HepG2 (cell line): Measurements from ENCODE around the gene NEK5. TPM values are rescaled to one million over a fixed set of nuclear protein-coding genes. Genes with fewer than 3 reads are reported as not detected.
A peak's percentile ranks its signal among the peaks of the same experiment; 100 is the strongest.

Experiments used
- ARID5B ChIP-seq: IDR thresholded peaks from 2 replicates; pipeline ENCODE4 v1.4.0; 2020; ENCODE audit warnings: mild to moderate bottlenecking, missing genetic modification reagents
- ATF2 ChIP-seq: sonication (generic); formaldehyde crosslinking; IDR thresholded peaks from 2 replicates; pipeline ENCODE4 v1.4.0; 2020; ENCODE audit warnings: missing genetic modification reagents
- HDAC1 ChIP-seq: sonication (generic); formaldehyde crosslinking; IDR thresholded peaks from 2 replicates; pipeline ENCODE4 v1.5.1; 2020; ENCODE audit warnings: mild to moderate bottlenecking, missing genetic modification reagents
- HNF4A ChIP-seq: sonication (generic); formaldehyde crosslinking; IDR thresholded peaks from 2 replicates; pipeline ENCODE4 v1.4.0; 2020; ENCODE audit warnings: missing genetic modification reagents
- MED1 ChIP-seq: sonication (generic); formaldehyde crosslinking; IDR thresholded peaks from 2 replicates; pipeline ENCODE4 v1.4.0; 2020; ENCODE audit warnings: missing genetic modification reagents
- PAXIP1 ChIP-seq: sonication (generic); formaldehyde crosslinking; conservative IDR thresholded peaks from 2 replicates; pipeline ENCODE4 v1.4.0; 2020; ENCODE audit warnings: mild to moderate bottlenecking, missing genetic modification reagents, moderate library complexity
- RXRA ChIP-seq: sonication (generic); formaldehyde crosslinking; IDR thresholded peaks from 2 replicates; pipeline ENCODE4 v1.5.1; 2020; ENCODE audit warnings: missing genetic modification reagents
- SCMH1 ChIP-seq: sonication (generic); formaldehyde crosslinking; IDR thresholded peaks from 2 replicates; pipeline ENCODE4 v1.9.0; 2021; ENCODE audit warnings: missing genetic modification reagents, mild to moderate bottlenecking, borderline replicate concordance
- THRA ChIP-seq: sonication (generic); formaldehyde crosslinking; IDR thresholded peaks from 2 replicates; pipeline ENCODE4 v1.4.0; 2020; ENCODE audit warnings: missing genetic modification reagents, borderline replicate concordance
- ZKSCAN5 ChIP-seq: sonication (generic); formaldehyde crosslinking; IDR thresholded peaks from 2 replicates; pipeline ENCODE4 v1.5.1; 2020; ENCODE audit warnings: mild to moderate bottlenecking, missing genetic modification reagents
- ZKSCAN8 ChIP-seq: IDR thresholded peaks from 2 replicates; pipeline ENCODE4 v1.6.1; 2016; ENCODE audit warnings: borderline replicate concordance, missing genetic modification reagents, missing compliant biosample characterization
- ZMYM3 ChIP-seq: sonication (generic); formaldehyde crosslinking; IDR thresholded peaks from 2 replicates; pipeline ENCODE4 v1.5.1; 2020; ENCODE audit warnings: mild to moderate bottlenecking, missing genetic modification reagents
- ZNF264 ChIP-seq: sonication (generic); formaldehyde crosslinking; IDR thresholded peaks from 2 replicates; pipeline ENCODE4 v1.4.0; 2020; ENCODE audit warnings: missing genetic modification reagents
- ZNF292 ChIP-seq: sonication (generic); formaldehyde crosslinking; IDR thresholded peaks from 2 replicates; pipeline ENCODE4 v1.8.1; 2022; ENCODE audit warnings: mild to moderate bottlenecking, low read depth, missing genetic modification reagents, borderline replicate concordance
- ZSCAN29 ChIP-seq: sonication (generic); formaldehyde crosslinking; conservative IDR thresholded peaks from 2 replicates; pipeline ENCODE4 v1.4.0; 2020; ENCODE audit warnings: mild to moderate bottlenecking, missing genetic modification reagents
- polyA plus RNA-seq, 8 experiments: library from polyadenylated mRNA; depleted of rRNA in 3 of 8; stranded (reverse) in 7 of 8; unstranded in 1 of 8; fragments of >200 nt; fragmentation: Illumina TruSeq in 4 of 8; extraction: Trizol in 4 of 8; gene quantifications; 2 replicates each; pipeline versions ENCODE4 v1.2.1 to v1.2.3, GENCODE V29; 2011 to 2016; ENCODE audit warnings: low read depth in 4 of 8, missing spikeins in 1 of 8, mixed read lengths in 1 of 8; ENCODE audit not compliant: insufficient read depth in 1 of 8
- total RNA-seq, 5 experiments: library from RNA; depleted of rRNA; stranded (reverse); fragments of >200 nt; fragmentation: Illumina TruSeq; extraction: Trizol; gene quantifications; 2 replicates each; pipeline ENCODE4 v1.2.3, GENCODE V29; 2016; ENCODE audit warnings: low read depth in 1 of 5
- TF ChIP-seq, protein P1 (sequence below): IDR thresholded peaks from 2 replicates; pipeline ENCODE4 v1.6.1; 2016; ENCODE audit warnings: low read depth, control low read depth

The NEK5 gene
- total and polyA plus RNA-seq, 2 of the 13 experiments (the other 11 are each of a cell fraction or from before 2014, with no cell fraction given): 0.12 to 0.22 TPM

DNA sequence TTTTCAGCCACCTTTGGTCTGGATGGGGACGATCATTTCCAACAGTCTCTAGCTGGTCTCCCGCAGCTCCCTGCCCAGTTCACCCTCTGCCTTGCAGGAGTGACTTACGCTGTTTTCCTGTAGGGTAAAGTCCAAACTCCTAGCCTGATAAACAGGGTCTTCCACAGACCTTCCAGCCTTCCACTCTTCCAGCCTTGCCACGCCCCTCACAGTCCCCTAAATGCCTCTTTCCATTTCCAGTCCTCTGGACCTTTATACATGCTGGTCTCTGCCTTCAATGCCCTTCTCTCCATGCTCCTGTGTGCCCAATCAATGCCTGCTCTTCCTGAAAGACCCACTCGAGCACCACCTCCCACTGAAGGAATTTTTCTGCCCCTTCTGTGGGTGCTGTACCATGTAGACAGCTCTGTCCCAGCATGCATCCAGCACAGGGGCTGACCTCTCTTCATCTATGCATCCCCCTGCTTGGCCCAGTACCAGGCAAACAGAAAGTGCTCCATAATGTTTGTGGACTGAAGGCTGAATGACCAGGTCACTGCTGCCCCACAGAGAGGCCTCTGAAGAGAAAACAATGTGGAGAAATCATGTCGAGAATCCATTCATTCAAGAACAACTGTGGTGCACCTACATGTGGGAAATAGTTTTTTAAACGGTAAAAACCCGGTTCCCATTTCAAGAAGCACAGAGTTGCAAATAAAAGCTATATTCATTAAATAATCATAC lies 122.2 kb downstream of the NEK5 start (continued):
- TF ChIP-seq ZKSCAN8 (CRISPR knock-in tag): peak; percentile 90
- no peak for TF ChIP-seq SCMH1
- peak; percentile 35; the same call in 1 of the 2 replicates for TF ChIP-seq MED1
- peak; percentile 55 for TF ChIP-seq HNF4A (CRISPR knock-in tag)
- 0 out of 2 replicates have a peak, but pooled peaks have one; percentile 50 for TF ChIP-seq HDAC1 (CRISPR knock-in tag)
- TF ChIP-seq ATF2 (CRISPR knock-in tag): 0 out of 2 replicates have a peak, but pooled peaks have one; percentile 17
- peak; percentile 50; the same call in 1 of the 2 replicates for TF ChIP-seq PAXIP1 (CRISPR knock-in tag)
- TF ChIP-seq ZSCAN29 (CRISPR knock-in tag): 0 out of 2 replicates have a peak, but pooled peaks have one; percentile 39
- 0 out of 2 replicates have a peak, but pooled peaks have one; percentile 31 for TF ChIP-seq ZMYM3
- TF ChIP-seq ZKSCAN5 (CRISPR knock-in tag): no peak
- no peak for TF ChIP-seq THRA (CRISPR knock-in tag)
- 0 out of 2 replicates have a peak, but pooled peaks have one; percentile 58 for TF ChIP-seq ZNF292 (CRISPR knock-in tag)
- TF ChIP-seq, protein P1, sequence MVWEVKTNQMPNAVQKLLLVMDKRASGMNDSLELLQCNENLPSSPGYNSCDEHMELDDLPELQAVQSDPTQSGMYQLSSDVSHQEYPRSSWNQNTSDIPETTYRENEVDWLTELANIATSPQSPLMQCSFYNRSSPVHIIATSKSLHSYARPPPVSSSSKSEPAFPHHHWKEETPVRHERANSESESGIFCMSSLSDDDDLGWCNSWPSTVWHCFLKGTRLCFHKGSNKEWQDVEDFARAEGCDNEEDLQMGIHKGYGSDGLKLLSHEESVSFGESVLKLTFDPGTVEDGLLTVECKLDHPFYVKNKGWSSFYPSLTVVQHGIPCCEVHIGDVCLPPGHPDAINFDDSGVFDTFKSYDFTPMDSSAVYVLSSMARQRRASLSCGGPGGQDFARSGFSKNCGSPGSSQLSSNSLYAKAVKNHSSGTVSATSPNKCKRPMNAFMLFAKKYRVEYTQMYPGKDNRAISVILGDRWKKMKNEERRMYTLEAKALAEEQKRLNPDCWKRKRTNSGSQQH (CRISPR knock-in tag): peak; percentile 78; the same call in 1 of the 2 replicates
- peak; percentile 30; the same call in 1 of the 2 replicates for TF ChIP-seq ARID5B (CRISPR knock-in tag)
- no peak for TF ChIP-seq ZNF264
- TF ChIP-seq RXRA (CRISPR knock-in tag): peak; percentile 17; the same call in 1 of the 2 replicates
